BJ (cell line): ENCODE results near the gene MYOM1. TPM values are rescaled to one million over a fixed set of nuclear protein-coding genes. Genes with fewer than 3 reads are reported as not detected.

Source experiments
- CTCF ChIA-PET: fragments of 350-600 bp; formaldehyde crosslinking; extraction: SDS; loops from one replicate; lab custom pipeline; 2021; ENCODE audit warnings: antibody characterized with exemption, inconsistent platforms; lab: Yijun Ruan, JAX
- POLR2A ChIA-PET: fragments of 300-600 bp; sonication (Branson Sonifier 250); formaldehyde crosslinking; extraction: SDS; loops from one replicate; lab custom pipeline; 2021; ENCODE audit warnings: antibody characterized with exemption; lab: Charles Lee
- DNase-seq: peaks from one replicate; pipeline ENCODE4 v3.0.0-alpha.2; 2011; ENCODE audit warnings: low read depth
- H3K27me3 ChIP-seq: 2 replicates; pipeline ENCODE4 v1.6.0; 2011; ENCODE audit warnings: low read length; ENCODE audit not compliant: control insufficient read depth, insufficient read depth
- H3K36me3 ChIP-seq: 2 replicates; pipeline ENCODE4 v1.5.1; 2011; ENCODE audit warnings: low read length; ENCODE audit not compliant: control insufficient read depth, insufficient read depth
- H3K4me3 ChIP-seq: 2 replicates; pipeline ENCODE4 v1.5.1; 2011; ENCODE audit warnings: low read depth, mild to moderate bottlenecking, control low read depth, low read length
- CTCF ChIP-seq: IDR thresholded peaks from 2 replicates; pipeline ENCODE4 v1.5.1; 2011; ENCODE audit warnings: low read depth, mild to moderate bottlenecking, control low read depth, inconsistent platforms, low read length, moderate library complexity; ENCODE audit not compliant: insufficient read depth
- polyA plus RNA-seq: library from polyadenylated mRNA; depleted of rRNA; stranded (reverse); fragments of >200 nt; gene quantifications from 2 replicates; pipeline ENCODE4 v1.2.3, GENCODE V29; 2011

Gene MYOM1
- polyA plus RNA-seq, 1 experiment, result 0.48 TPM

GRCh38 chr18:3234457-3234856 is 14.7 kb upstream of the MYOM1 start:
- Histone ChIP-seq H3K4me3 (no peak overlapping the region), H3K27me3 (no peaks in the 10 kb centered on the region), H3K36me3 (no peaks in the 10 kb centered on the region)
- ChIA-PET CTCF (interaction anchor here (0.5 to 1.8 kb wide), 2 partner anchors 11 to 12 kb away, joined by 3 to 7 read pairs; no protein-coding TSS in a partner anchor), POLR2A (no interaction called here)
- TF ChIP-seq CTCF, result no peak
- no peak for DNase-seq

GRCh38 chr18:3233433-3234168 is 13.8 kb upstream of the MYOM1 start:
- no peak overlapping the region for H3K4me3 ChIP-seq
- H3K27me3 ChIP-seq, result no peaks in the 10 kb centered on the region
- no peaks in the 10 kb centered on the region for H3K36me3 ChIP-seq
- ChIA-PET CTCF (interaction anchor here (0.6 kb wide), 1 partner anchor 307 kb away, joined by 3 read pairs; no protein-coding TSS in a partner anchor), POLR2A (no interaction called here)
- no peak for DNase-seq
- no peak for TF ChIP-seq CTCF

GRCh38 chr18:3233004-3233403 is 13.2 kb upstream of the MYOM1 start:
- H3K27me3 ChIP-seq, result no peaks in the 10 kb centered on the region
- CTCF ChIA-PET, result no interaction called here
- DNase-seq, result no peak
- no peak overlapping the region for H3K4me3 ChIP-seq
- POLR2A ChIA-PET, result no interaction called here
- no peaks in the 10 kb centered on the region for H3K36me3 ChIP-seq
- TF ChIP-seq CTCF, result no peak

GRCh38 chr18:3230401-3231334 is 10.9 kb upstream of the MYOM1 start:
- no peak for DNase-seq
- no peak for TF ChIP-seq CTCF
- ChIA-PET CTCF (no interaction called here), POLR2A (no interaction called here)
- Histone ChIP-seq H3K4me3 (no peak overlapping the region), H3K27me3 (0 out of 2 replicates have a peak, but pooled peaks cover 2% of the 10 kb centered on the region), H3K36me3 (no peaks in the 10 kb centered on the region)

GRCh38 chr18:3226048-3226447 is 6.3 kb upstream of the MYOM1 start:
- DNase-seq, result no peak
- Histone ChIP-seq H3K36me3 (no peaks in the 10 kb centered on the region), H3K27me3 (0 out of 2 replicates have a peak, but pooled peaks cover 2% of the 10 kb centered on the region), H3K4me3 (no peak overlapping the region)
- CTCF ChIA-PET, result interaction anchor here (1.4 kb wide), 1 partner anchor 13 kb away, joined by 4 read pairs; no protein-coding TSS in a partner anchor
- POLR2A ChIA-PET, result no interaction called here
- no peak for TF ChIP-seq CTCF
